ENCODE measurements around the gene ZCCHC14.

The ZCCHC14 gene

GRCh38 chr16:87431926-87432325, 60.9 kb downstream of the ZCCHC14 start:
- no peak for DNase-seq (ENCODE audit: low read depth)

- DNase-seq (ENCODE audit: low read depth) = no peak
Measured at GRCh38 chr16:87426423-87427215, 66.2 kb downstream of the ZCCHC14 start.

- no peak for DNase-seq (ENCODE audit: low read depth)
Measured at GRCh38 chr16:87425941-87426340, 66.9 kb downstream of the ZCCHC14 start.

GRCh38 chr16:87424266-87424665, 68.6 kb downstream of the ZCCHC14 start:
- DNase-seq (ENCODE audit: low read depth) = no peak

GRCh38 chr16:87423429-87423828, 69.4 kb downstream of the ZCCHC14 start:
- no peak for DNase-seq (ENCODE audit: low read depth)

GRCh38 chr16:87422106-87422505, 70.7 kb downstream of the ZCCHC14 start:
- no peak for DNase-seq (ENCODE audit: low read depth)

- no peak for DNase-seq (ENCODE audit: low read depth)
Measured at GRCh38 chr16:87421003-87421912, 71.6 kb downstream of the ZCCHC14 start.

GRCh38 chr16:87420026-87421002, 72.5 kb downstream of the ZCCHC14 start:
- DNase-seq (ENCODE audit: low read depth) = no peak

GRCh38 chr16:87418644-87419043, 74.2 kb downstream of the ZCCHC14 start:
- no peak for DNase-seq (ENCODE audit: low read depth)

- DNase-seq (ENCODE audit: low read depth) = no peak
Measured at GRCh38 chr16:87418216-87418615, 74.6 kb downstream of the ZCCHC14 start.

- no peak for DNase-seq (ENCODE audit: low read depth)
Measured at GRCh38 chr16:87417528-87417910, 75.3 kb downstream of the ZCCHC14 start.

- no peak for DNase-seq (ENCODE audit: low read depth)
Measured at GRCh38 chr16:87416826-87417527, 75.8 kb downstream of the ZCCHC14 start.

- no peak for DNase-seq (ENCODE audit: low read depth)
Measured at GRCh38 chr16:87415441-87415840, 77.4 kb downstream of the ZCCHC14 start.

GRCh38 chr16:87414251-87414680, 78.6 kb downstream of the ZCCHC14 start:
- DNase-seq (ENCODE audit: low read depth) = no peak

- no peak for DNase-seq (ENCODE audit: low read depth)
Measured at GRCh38 chr16:87412996-87413421, 79.8 kb downstream of the ZCCHC14 start.

- DNase-seq (ENCODE audit: low read depth) = no peak
Measured at GRCh38 chr16:87412371-87412995, 80.3 kb downstream of the ZCCHC14 start.

- no peak for DNase-seq (ENCODE audit: low read depth)
Measured at GRCh38 chr16:87411375-87412271, 81.2 kb downstream of the ZCCHC14 start.

- no peak for DNase-seq (ENCODE audit: low read depth)
Measured at GRCh38 chr16:87410968-87411367, 81.9 kb downstream of the ZCCHC14 start.

GRCh38 chr16:87410530-87410929, 82.3 kb downstream of the ZCCHC14 start:
- no peak for DNase-seq (ENCODE audit: low read depth)

- DNase-seq (ENCODE audit: low read depth) = no peak
Measured at GRCh38 chr16:87409781-87410180, 83.0 kb downstream of the ZCCHC14 start.
